Cardiac muscle cell (in vitro differentiated cells and primary cell): ENCODE results near the gene TMEM242. TPM values are rescaled to one million over a fixed set of nuclear protein-coding genes. Genes with fewer than 3 reads are reported as not detected.
A peak's percentile ranks its signal among the peaks of the same experiment; 100 is the strongest.

Source experiments
- DNase-seq, 2 donors: peaks; one replicate each; pipeline versions ENCODE4 v3.0.0 to v3.0.0-alpha.2; 2010 to 2017; ENCODE audit warnings: low read depth in 1 of 2, low spot score in 1 of 2
- H3K27ac ChIP-seq: fragments of 200-600 bp; sonication (generic); 2 replicates; pipeline ENCODE4 v1.5.1; 2016
- H3K27me3 ChIP-seq: fragments of 200-600 bp; sonication (generic); 2 replicates; pipeline ENCODE4 v1.6.0; 2016; ENCODE audit warnings: control low read depth
- H3K36me3 ChIP-seq: fragments of 200-600 bp; sonication (generic); 2 replicates; pipeline ENCODE4 v1.5.1; 2016; ENCODE audit warnings: control low read depth
- H3K4me1 ChIP-seq: fragments of 200-600 bp; sonication (generic); 2 replicates; pipeline ENCODE4 v1.8.1; 2017; ENCODE audit warnings: low read depth, mild to moderate bottlenecking, mixed run types
- H3K4me3 ChIP-seq: fragments of 200-600 bp; sonication (generic); 2 replicates; pipeline ENCODE4 v1.5.1; 2016; ENCODE audit warnings: mild to moderate bottlenecking
- H3K9me3 ChIP-seq: fragments of 200-600 bp; sonication (generic); 2 replicates; pipeline ENCODE4 v1.5.1; 2017; ENCODE audit warnings: low read depth, mild to moderate bottlenecking, control low read depth
- CTCF ChIP-seq: IDR thresholded peaks from 2 replicates; pipeline ENCODE4 v1.5.1; 2012; ENCODE audit warnings: low read depth, mild to moderate bottlenecking, low read length
- polyA plus RNA-seq: library from polyadenylated mRNA; unstranded; fragments of >200 nt; fragmentation: Nextera tagmentation; extraction: Ambion mirVana; gene quantifications from 2 replicates; pipeline ENCODE4 v1.2.1, GENCODE V29; 2016
- total RNA-seq: library from RNA; depleted of rRNA; stranded (reverse); fragments of >200 nt; gene quantifications from 2 replicates; pipeline ENCODE4 v1.2.3, GENCODE V29; 2016

The TMEM242 gene
- total and polyA plus RNA-seq, 2 experiments from 2014 or later = 6.3 to 19.0 TPM

GRCh38 chr6:157283900-157284737, 39.2 kb downstream of the TMEM242 start:
- no peak for TF ChIP-seq CTCF
- Histone ChIP-seq H3K9me3 (no peaks in the 10 kb centered on the region), H3K27me3 (no peaks in the 10 kb centered on the region), H3K4me3 (no peak overlapping the region), H3K4me1 (no peaks in the 10 kb centered on the region), H3K27ac (no peak overlapping the region), H3K36me3 (no peaks in the 10 kb centered on the region)
- no peak for DNase-seq

GRCh38 chr6:157283330-157283898, 39.9 kb downstream of the TMEM242 start:
- no peak for TF ChIP-seq CTCF
- Histone ChIP-seq H3K9me3 (no peaks in the 10 kb centered on the region), H3K27ac (no peak overlapping the region), H3K4me3 (no peak overlapping the region), H3K27me3 (no peaks in the 10 kb centered on the region), H3K36me3 (no peaks in the 10 kb centered on the region), H3K4me1 (no peaks in the 10 kb centered on the region)
- DNase-seq = no peak

- TF ChIP-seq CTCF = no peak
Observed at GRCh38 chr6:157282284-157282683, 41.0 kb downstream of the TMEM242 start.

GRCh38 chr6:157281570-157281969, 41.7 kb downstream of the TMEM242 start:
- Histone ChIP-seq H3K27ac (no peak overlapping the region), H3K4me1 (no peaks in the 10 kb centered on the region), H3K36me3 (no peaks in the 10 kb centered on the region), H3K4me3 (no peak overlapping the region), H3K27me3 (no peaks in the 10 kb centered on the region), H3K9me3 (no peaks in the 10 kb centered on the region)
- TF ChIP-seq CTCF = peak; percentile 31
- DNase-seq = peak in 1 of 2 donors; percentile 17

More at GRCh38 chr6:157282284-157282683, 41.0 kb downstream of the TMEM242 start:
- Histone ChIP-seq H3K4me1 (no peaks in the 10 kb centered on the region), H3K9me3 (no peaks in the 10 kb centered on the region), H3K36me3 (no peaks in the 10 kb centered on the region), H3K4me3 (no peak overlapping the region), H3K27me3 (no peaks in the 10 kb centered on the region), H3K27ac (no peak overlapping the region)
- no peak for DNase-seq

- DNase-seq = no peak
- no peaks in the 10 kb centered on the region for H3K9me3 ChIP-seq
- H3K4me1 ChIP-seq = no peaks in the 10 kb centered on the region
- H3K27me3 ChIP-seq = no peaks in the 10 kb centered on the region
- no peak overlapping the region for H3K27ac ChIP-seq
- H3K4me3 ChIP-seq = no peak overlapping the region
- no peak for TF ChIP-seq CTCF
- no peaks in the 10 kb centered on the region for H3K36me3 ChIP-seq
Observed at GRCh38 chr6:157280947-157281346, 42.4 kb downstream of the TMEM242 start.
